DND-41 (cell line): ENCODE results near the gene PLAC1.

ENCODE experiments used
- ATAC-seq: fragments of 200-7000 bp; cut with Tn5 transposase; 3 replicates; pipeline ENCODE4 v1.9.1; 2021; ENCODE audit warnings: low read depth; ENCODE audit not compliant: insufficient read depth
- DNase-seq: peaks from one replicate; pipeline ENCODE4 v3.0.0-alpha.2; 2020
- H2AFZ ChIP-seq: 2 replicates; pipeline ENCODE4 v1.6.0; 2012; ENCODE audit warnings: low read depth, low read length
- H3K27ac ChIP-seq: 2 replicates; pipeline ENCODE4 v1.5.1; 2012; ENCODE audit warnings: low read length, inconsistent platforms
- H3K27me3 ChIP-seq: fragments of 200-600 bp; sonication (generic); 2 replicates; pipeline ENCODE4 v1.6.0; 2012; ENCODE audit warnings: low read length, mild to moderate bottlenecking, inconsistent platforms; ENCODE audit not compliant: insufficient read depth, poor library complexity
- H3K36me3 ChIP-seq: 2 replicates; pipeline ENCODE4 v1.5.1; 2012; ENCODE audit warnings: low read length, inconsistent platforms; ENCODE audit not compliant: insufficient read depth
- H3K4me1 ChIP-seq: 2 replicates; pipeline ENCODE4 v1.5.1; 2012; ENCODE audit warnings: mild to moderate bottlenecking, low read length; ENCODE audit not compliant: insufficient read depth
- H3K4me2 ChIP-seq: 2 replicates; pipeline ENCODE4 v1.6.0; 2012; ENCODE audit warnings: mild to moderate bottlenecking, moderate library complexity, low read length, inconsistent platforms; ENCODE audit not compliant: insufficient read depth
- H3K4me3 ChIP-seq, 2 experiments: fragments of 200-600 bp in 1 of 2; shearing (Covaris generic) in 1 of 2; 2 replicates each; pipeline ENCODE4 v1.5.1; 2012 to 2016; ENCODE audit warnings: inconsistent platforms in 2 of 2, low read length in 2 of 2, mild to moderate bottlenecking in 2 of 2, low read depth in 1 of 2, moderate library complexity in 1 of 2
- H3K79me2 ChIP-seq: 2 replicates; pipeline ENCODE4 v1.6.0; 2012; ENCODE audit warnings: low read length, inconsistent platforms; ENCODE audit not compliant: insufficient read depth
- H3K9ac ChIP-seq: 2 replicates; pipeline ENCODE4 v1.6.0; 2012; ENCODE audit warnings: low read depth, mild to moderate bottlenecking, inconsistent platforms, low read length, moderate library complexity
- H3K9me3 ChIP-seq: 2 replicates; pipeline ENCODE4 v1.5.1; 2012; ENCODE audit warnings: low read length, moderate library complexity, mild to moderate bottlenecking, inconsistent platforms; ENCODE audit not compliant: insufficient read depth, severe bottlenecking
- H4K20me1 ChIP-seq: 2 replicates; pipeline ENCODE4 v1.6.0; 2012; ENCODE audit warnings: low read length; ENCODE audit not compliant: insufficient read depth
- EZH2 ChIP-seq: IDR thresholded peaks from 3 replicates; pipeline ENCODE4 v1.6.1; 2012; ENCODE audit warnings: borderline replicate concordance, low read depth, mild to moderate bottlenecking, moderate library complexity, low read length, inconsistent platforms; ENCODE audit not compliant: severe bottlenecking
- TF ChIP-seq, protein P1 (sequence below): IDR thresholded peaks from 2 replicates; pipeline ENCODE4 v1.5.1; 2012; ENCODE audit warnings: borderline replicate concordance, low read length, moderate library complexity, mild to moderate bottlenecking; ENCODE audit not compliant: poor library complexity, severe bottlenecking; ENCODE audit errors: extremely low read depth

Gene PLAC1

GRCh38 chrX:134573683-134574035, 84.6 kb downstream of the PLAC1 start:
- Histone ChIP-seq H3K27me3 (no peaks in the 10 kb centered on the region), H3K27ac (no peak overlapping the region), H2AFZ (no peak overlapping the region), H3K9ac (no peak overlapping the region), H3K36me3 (no peaks in the 10 kb centered on the region), H3K79me2 (no peaks in the 10 kb centered on the region), H3K4me3 (no peak overlapping the region), H4K20me1 (no peaks in the 10 kb centered on the region), H3K4me2 (no peak overlapping the region), H3K9me3 (no peaks in the 10 kb centered on the region), H3K4me1 (no peaks in the 10 kb centered on the region)
- ATAC-seq: no peak
- TF ChIP-seq EZH2: no peak
- TF ChIP-seq, protein P1, sequence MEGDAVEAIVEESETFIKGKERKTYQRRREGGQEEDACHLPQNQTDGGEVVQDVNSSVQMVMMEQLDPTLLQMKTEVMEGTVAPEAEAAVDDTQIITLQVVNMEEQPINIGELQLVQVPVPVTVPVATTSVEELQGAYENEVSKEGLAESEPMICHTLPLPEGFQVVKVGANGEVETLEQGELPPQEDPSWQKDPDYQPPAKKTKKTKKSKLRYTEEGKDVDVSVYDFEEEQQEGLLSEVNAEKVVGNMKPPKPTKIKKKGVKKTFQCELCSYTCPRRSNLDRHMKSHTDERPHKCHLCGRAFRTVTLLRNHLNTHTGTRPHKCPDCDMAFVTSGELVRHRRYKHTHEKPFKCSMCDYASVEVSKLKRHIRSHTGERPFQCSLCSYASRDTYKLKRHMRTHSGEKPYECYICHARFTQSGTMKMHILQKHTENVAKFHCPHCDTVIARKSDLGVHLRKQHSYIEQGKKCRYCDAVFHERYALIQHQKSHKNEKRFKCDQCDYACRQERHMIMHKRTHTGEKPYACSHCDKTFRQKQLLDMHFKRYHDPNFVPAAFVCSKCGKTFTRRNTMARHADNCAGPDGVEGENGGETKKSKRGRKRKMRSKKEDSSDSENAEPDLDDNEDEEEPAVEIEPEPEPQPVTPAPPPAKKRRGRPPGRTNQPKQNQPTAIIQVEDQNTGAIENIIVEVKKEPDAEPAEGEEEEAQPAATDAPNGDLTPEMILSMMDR: no peak
- no peak for DNase-seq

DNA sequence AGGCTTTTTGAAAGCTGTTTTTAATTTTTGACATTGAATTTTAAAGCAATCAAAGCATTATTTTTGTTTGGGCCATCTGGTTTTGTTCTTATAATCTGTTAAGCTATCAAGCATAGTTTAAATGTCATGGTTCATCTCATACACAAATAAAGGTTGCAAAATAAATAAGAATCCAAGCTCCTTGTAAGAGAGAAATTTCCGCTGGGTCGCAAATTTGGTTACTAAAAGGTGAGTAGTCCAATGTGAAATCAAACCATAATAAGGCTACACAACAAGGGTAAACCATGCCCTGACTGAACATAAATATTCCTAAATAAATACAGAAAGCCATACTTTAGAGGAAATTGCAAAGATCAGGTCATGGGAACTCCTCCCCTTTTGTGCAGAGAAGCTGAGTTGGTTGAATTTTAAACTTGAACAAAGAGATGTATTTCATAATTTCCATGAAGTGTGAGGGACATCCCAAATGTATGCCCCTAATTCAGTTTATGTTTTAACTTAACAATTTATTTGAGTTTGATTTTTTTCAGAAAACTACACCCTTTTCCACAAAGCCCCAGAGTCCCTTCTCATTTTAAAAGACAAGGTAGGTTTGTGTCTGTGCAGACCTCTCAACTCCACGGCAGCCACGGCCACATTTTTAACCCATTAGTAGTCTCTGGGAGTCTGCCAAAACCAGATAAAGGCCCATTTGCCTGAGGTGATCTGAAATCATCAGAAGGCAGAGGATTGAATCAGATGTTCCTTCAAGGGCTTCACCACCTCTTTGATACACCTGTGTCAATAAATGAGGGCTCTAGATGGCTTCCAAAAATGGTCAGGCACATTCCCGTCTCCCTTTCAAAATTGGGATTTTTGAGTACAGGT, 85.2 kb downstream of the PLAC1 start:
- Histone ChIP-seq H3K79me2 (no peaks in the 10 kb centered on the region), H3K9me3 (no peaks in the 10 kb centered on the region), H3K36me3 (no peaks in the 10 kb centered on the region), H3K4me2 (no peak overlapping the region), H3K4me3 (no peak overlapping the region), H3K9ac (no peak overlapping the region), H3K4me1 (no peaks in the 10 kb centered on the region), H2AFZ (no peak overlapping the region), H4K20me1 (no peaks in the 10 kb centered on the region), H3K27ac (no peak overlapping the region), H3K27me3 (no peaks in the 10 kb centered on the region)
- TF ChIP-seq EZH2: no peak
- TF ChIP-seq, protein P1: no peak
- ATAC-seq: no peak
- DNase-seq: no peak

GRCh38 chrX:134571796-134572195, 86.5 kb downstream of the PLAC1 start:
- no peak overlapping the region for H3K27ac ChIP-seq
- H3K4me2 ChIP-seq: no peak overlapping the region
- H3K4me3 ChIP-seq: no peak overlapping the region

More at GRCh38 chrX:134571796-134572195, 86.5 kb downstream of the PLAC1 start:
- DNase-seq: no peak
- ATAC-seq: no peak
- H3K4me1 ChIP-seq: peaks cover under 1% of the 10 kb centered on the region; the same call in 1 of the 2 replicates
- no peak overlapping the region for H3K9ac ChIP-seq
- H3K27me3 ChIP-seq: no peaks in the 10 kb centered on the region
- no peak for TF ChIP-seq EZH2
- TF ChIP-seq, protein P1: no peak
- H4K20me1 ChIP-seq: no peaks in the 10 kb centered on the region
- no peaks in the 10 kb centered on the region for H3K9me3 ChIP-seq
- H2AFZ ChIP-seq: no peak overlapping the region
- no peaks in the 10 kb centered on the region for H3K79me2 ChIP-seq
- H3K36me3 ChIP-seq: no peaks in the 10 kb centered on the region
